Osteocyte (in vitro differentiated cells): ENCODE results near the gene AKAP9. TPM values are rescaled to one million over a fixed set of nuclear protein-coding genes. Genes with fewer than 3 reads are reported as not detected.
"Not testable (repeated sequence)": the region's sequence is repeated elsewhere in the genome, so short reads cannot be mapped to it uniquely, and the experiment has no call there.

Source experiments
- DNase-seq: peaks from one replicate; pipeline ENCODE4 v3.0.0; 2021; ENCODE audit warnings: mixed read lengths; ENCODE audit not compliant: unreplicated experiment; ENCODE audit errors: extremely low spot score
- H3K27ac Mint-ChIP-seq: one replicate; pipeline ENCODE4 v1.8.0; 2021; ENCODE audit warnings: mild to moderate bottlenecking, mixed read lengths; ENCODE audit not compliant: unreplicated experiment
- H3K27me3 Mint-ChIP-seq: one replicate; pipeline ENCODE4 v1.8.0; 2021; ENCODE audit warnings: mixed read lengths; ENCODE audit not compliant: unreplicated experiment
- H3K36me3 Mint-ChIP-seq: one replicate; pipeline ENCODE4 v1.8.0; 2021; ENCODE audit warnings: mixed read lengths; ENCODE audit not compliant: unreplicated experiment
- H3K4me1 Mint-ChIP-seq: one replicate; pipeline ENCODE4 v1.8.0; 2021; ENCODE audit warnings: mixed read lengths; ENCODE audit not compliant: unreplicated experiment
- H3K4me3 Mint-ChIP-seq: one replicate; pipeline ENCODE4 v1.8.0; 2021; ENCODE audit warnings: mild to moderate bottlenecking, moderate library complexity, mixed read lengths; ENCODE audit not compliant: unreplicated experiment
- H3K9me3 Mint-ChIP-seq: one replicate; pipeline ENCODE4 v1.8.0; 2021; ENCODE audit warnings: mixed read lengths; ENCODE audit not compliant: unreplicated experiment
- total RNA-seq: library from RNA; stranded (reverse); gene quantifications from 2 replicates; pipeline ENCODE4 v1.2.1, GENCODE V29; 2021
- TF ChIP-seq, protein P1 (sequence below): fragments of 200-600 bp; sonication (generic); IDR thresholded peaks from 2 replicates; pipeline ENCODE4 v1.5.0; 2021; ENCODE audit warnings: antibody characterized with exemption, mild to moderate bottlenecking, moderate library complexity

Gene AKAP9
- total RNA-seq, 1 donor from 2014 or later: 47.2 TPM

DNA sequence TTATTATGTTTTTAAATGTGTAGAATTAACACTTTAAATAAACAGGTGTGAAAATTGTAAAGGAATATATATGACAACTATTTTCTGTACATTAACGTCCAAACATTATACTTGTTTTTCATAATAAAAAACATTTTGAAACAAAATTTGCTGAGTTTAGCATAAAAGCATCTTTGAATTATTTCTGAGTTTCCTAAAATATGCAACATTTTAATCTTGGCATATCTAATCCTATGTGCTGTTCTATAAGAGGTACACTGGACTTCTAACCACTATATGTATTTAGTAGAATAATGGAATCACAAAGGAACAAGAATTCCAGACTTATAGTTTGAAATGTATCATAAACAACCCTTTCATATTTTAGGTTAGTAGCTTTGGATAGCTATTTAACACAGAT, 16.6 kb downstream of the AKAP9 start:
- peaks cover 4% of the 10 kb centered on the region for H3K9me3 Mint-ChIP-seq
- no peak overlapping the region for H3K27ac Mint-ChIP-seq
- DNase-seq: no peak
- TF ChIP-seq, protein P1, sequence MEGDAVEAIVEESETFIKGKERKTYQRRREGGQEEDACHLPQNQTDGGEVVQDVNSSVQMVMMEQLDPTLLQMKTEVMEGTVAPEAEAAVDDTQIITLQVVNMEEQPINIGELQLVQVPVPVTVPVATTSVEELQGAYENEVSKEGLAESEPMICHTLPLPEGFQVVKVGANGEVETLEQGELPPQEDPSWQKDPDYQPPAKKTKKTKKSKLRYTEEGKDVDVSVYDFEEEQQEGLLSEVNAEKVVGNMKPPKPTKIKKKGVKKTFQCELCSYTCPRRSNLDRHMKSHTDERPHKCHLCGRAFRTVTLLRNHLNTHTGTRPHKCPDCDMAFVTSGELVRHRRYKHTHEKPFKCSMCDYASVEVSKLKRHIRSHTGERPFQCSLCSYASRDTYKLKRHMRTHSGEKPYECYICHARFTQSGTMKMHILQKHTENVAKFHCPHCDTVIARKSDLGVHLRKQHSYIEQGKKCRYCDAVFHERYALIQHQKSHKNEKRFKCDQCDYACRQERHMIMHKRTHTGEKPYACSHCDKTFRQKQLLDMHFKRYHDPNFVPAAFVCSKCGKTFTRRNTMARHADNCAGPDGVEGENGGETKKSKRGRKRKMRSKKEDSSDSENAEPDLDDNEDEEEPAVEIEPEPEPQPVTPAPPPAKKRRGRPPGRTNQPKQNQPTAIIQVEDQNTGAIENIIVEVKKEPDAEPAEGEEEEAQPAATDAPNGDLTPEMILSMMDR: no peak
- H3K27me3 Mint-ChIP-seq: no peaks in the 10 kb centered on the region
- H3K36me3 Mint-ChIP-seq: peaks cover 8% of the 10 kb centered on the region
- H3K4me1 Mint-ChIP-seq: peaks cover 3% of the 10 kb centered on the region
- no peak overlapping the region for H3K4me3 Mint-ChIP-seq

DNA sequence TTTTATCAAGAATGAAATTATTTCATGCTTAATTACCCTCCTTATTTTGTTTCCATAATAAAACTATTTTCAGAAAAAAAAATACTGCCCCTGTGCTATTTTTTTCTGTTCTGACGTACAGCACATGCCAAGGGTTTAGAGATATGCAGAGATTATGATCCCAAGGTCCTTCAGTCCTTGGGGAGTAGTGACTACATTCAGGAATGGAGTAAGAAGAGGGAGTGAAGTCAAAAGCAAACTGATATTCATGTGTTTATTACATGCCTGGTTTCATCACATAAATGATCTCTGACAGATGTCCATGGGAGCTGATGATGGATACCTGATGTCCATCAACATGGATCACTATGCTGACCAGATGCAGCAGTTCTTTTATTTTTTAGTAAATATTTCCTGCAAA, 17.2 kb downstream of the AKAP9 start:
- peaks cover 3% of the 10 kb centered on the region for H3K4me1 Mint-ChIP-seq
- DNase-seq: no peak

DNA sequence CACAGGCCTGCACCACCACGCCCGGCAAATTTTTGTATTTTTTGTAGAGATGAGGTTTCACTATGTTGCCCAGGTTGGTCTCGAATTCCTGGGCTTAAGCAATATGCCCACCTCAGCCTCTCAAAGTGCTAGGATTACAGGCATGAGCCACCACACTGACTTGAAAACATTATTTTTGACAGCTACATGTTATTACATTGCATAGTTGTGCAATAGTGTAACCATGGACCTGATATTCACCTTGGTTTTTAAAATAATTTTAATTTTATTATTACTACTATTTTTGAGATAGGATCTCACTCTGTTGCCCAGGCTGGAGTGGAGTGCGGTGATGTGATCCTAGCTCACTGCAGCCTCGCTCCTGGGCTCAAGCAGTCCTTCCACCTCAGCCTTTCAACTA, 18.4 kb downstream of the AKAP9 start:
- Mint-ChIP-seq H3K27me3 (no peaks in the 10 kb centered on the region), H3K4me3 (no peak overlapping the region), H3K9me3 (peaks cover 4% of the 10 kb centered on the region), H3K27ac (no peak overlapping the region), H3K36me3 (peaks cover 8% of the 10 kb centered on the region), H3K4me1 (peaks cover 3% of the 10 kb centered on the region)
- TF ChIP-seq, protein P1: no peak
- DNase-seq: no peak

More for the DNA sequence above, 17.2 kb downstream of the AKAP9 start:
- Mint-ChIP-seq H3K27ac (no peak overlapping the region), H3K27me3 (no peaks in the 10 kb centered on the region), H3K9me3 (peaks cover 4% of the 10 kb centered on the region), H3K36me3 (peaks cover 8% of the 10 kb centered on the region), H3K4me3 (no peak overlapping the region)
- TF ChIP-seq, protein P1: no peak

DNA sequence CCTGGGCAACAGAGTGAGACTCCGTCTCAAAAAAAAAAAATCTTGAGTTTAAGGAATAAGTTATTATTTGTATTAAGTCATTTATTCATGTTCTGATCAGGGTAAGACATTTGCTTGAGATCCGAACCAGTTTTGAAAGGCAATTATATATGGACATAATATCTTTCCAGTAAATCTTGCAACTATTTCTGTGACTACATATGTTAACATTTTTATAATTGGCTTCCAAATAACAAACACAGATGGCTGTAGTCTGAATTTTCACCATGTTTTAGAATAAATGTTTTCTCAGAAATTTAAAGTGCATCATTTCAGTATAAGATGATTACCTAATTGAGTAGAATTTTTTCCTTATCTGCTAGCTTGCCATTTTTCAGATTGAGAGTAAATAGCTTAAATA, 21.2 kb downstream of the AKAP9 start:
- Mint-ChIP-seq H3K9me3 (peaks cover 13% of the 10 kb centered on the region), H3K36me3 (peaks cover 7% of the 10 kb centered on the region), H3K4me1 (peaks cover 3% of the 10 kb centered on the region), H3K27ac (no peak overlapping the region), H3K27me3 (no peaks in the 10 kb centered on the region), H3K4me3 (no peak overlapping the region)
- TF ChIP-seq, protein P1: no peak
- DNase-seq: no peak

DNA sequence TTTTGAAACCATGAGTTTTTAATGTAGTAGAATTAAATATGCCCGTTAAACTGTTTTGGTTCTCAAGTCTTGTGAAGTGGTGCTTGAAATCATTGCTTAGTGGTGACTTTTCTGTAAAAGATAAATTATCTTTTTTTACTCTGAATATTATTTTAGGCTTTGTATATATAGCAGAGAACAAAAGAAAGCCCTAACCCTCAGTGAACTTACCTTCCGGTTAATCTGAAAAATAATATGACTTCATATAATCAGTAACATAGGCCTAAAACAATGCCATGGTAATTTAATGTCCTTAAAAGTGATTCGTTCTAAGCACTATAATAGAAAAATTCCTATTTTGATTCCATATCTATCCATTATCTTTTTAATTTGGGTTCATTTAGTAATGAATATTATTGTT, 21.8 kb downstream of the AKAP9 start:
- no peak overlapping the region for H3K27ac Mint-ChIP-seq
- H3K27me3 Mint-ChIP-seq: no peaks in the 10 kb centered on the region
- H3K4me3 Mint-ChIP-seq: no peak overlapping the region
- TF ChIP-seq, protein P1: no peak
- peaks cover 3% of the 10 kb centered on the region for H3K4me1 Mint-ChIP-seq
- peaks cover 13% of the 10 kb centered on the region for H3K9me3 Mint-ChIP-seq
- DNase-seq: no peak
- peaks cover 5% of the 10 kb centered on the region for H3K36me3 Mint-ChIP-seq

DNA sequence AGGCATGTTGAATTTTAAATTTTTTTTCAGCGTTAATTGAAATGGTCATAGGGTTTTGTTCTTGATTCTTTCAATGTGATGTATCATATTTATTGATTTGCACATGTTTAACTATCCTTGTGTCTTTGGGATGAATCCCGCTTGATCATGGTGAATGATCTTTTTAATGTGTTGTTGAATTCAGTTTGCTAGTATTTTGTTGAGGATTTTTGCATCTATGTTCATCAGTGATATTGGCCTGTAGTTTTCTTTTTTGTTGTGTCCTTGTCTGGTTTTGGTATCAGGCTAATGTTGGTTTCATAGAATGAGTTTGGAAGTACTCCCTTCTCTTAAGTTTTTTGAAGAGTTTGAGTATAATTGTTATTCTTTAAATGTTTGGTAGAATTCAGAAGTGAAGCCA, 26.9 kb downstream of the AKAP9 start:
- not testable (repeated sequence) for H3K27me3 Mint-ChIP-seq, H3K4me1 Mint-ChIP-seq, H3K36me3 Mint-ChIP-seq, H3K9me3 Mint-ChIP-seq, H3K27ac Mint-ChIP-seq, DNase-seq, H3K4me3 Mint-ChIP-seq
